Activated naive CD4-positive, alpha-beta T cell (primary cell): ENCODE measurements around the gene TGFBR3L.
A peak's percentile ranks its signal among the peaks of the same experiment; 100 is the strongest.
"Not testable (repeated sequence)": the region's sequence is repeated elsewhere in the genome, so short reads cannot be mapped to it uniquely, and the experiment has no call there.

Source experiments
- DNase-seq, 4 experiments: peaks; one replicate each; lab custom pipeline; 2025; lab: John Stamatoyannopoulos, UW

Gene TGFBR3L

GRCh38 chr19:7879836-7880235, 34.8 kb upstream of the TGFBR3L start:
- DNase-seq: no peak

GRCh38 chr19:7881910-7882309, 32.7 kb upstream of the TGFBR3L start:
- no peak for DNase-seq

- DNase-seq: no peak
These were observed 31.5 kb upstream of the TGFBR3L start for GRCh38 chr19:7883105-7883504.

- DNase-seq: no peak
These were observed 30.6 kb upstream of the TGFBR3L start for GRCh38 chr19:7883796-7884570.

GRCh38 chr19:7885818-7886217, 28.8 kb upstream of the TGFBR3L start:
- DNase-seq: no peak

DNA sequence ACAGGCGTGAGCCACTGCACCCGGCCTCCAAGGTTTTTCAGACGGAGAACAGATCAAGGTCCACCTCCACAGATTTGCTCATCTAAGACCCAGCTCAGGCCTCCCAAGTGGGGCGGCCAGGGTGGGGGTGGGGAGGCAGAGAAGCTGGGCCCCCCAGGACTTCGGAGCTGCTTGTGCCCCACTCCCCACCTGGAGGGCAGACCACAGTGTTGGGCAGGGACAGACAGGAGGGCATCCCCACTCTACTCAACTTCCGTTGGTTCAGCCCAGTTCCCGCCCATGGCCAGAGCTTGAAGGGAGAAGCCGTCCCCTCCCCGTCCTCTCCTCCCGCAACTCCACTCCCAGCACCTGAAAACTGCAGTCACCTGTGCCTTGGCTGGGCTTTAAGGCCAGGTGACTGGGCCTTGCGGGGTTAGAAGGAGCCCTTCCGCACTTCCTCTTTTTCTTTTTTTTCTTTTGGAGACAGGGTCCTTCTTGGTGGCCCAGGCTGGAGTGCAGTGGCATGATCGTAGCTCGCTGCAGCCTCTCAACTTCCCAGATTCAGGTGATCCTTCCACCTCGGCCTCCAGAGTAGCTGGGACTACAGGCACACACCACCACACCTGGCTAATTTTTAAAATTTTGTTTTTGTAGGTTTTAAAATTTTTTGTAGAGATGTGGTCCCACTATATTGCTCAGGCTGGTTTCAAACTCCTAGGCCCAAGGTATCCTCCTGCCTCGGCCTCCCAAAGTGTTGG, 27.1 kb upstream of the TGFBR3L start:
- DNase-seq: no peak

- peak in 1 of 4 experiments; percentile 30 for DNase-seq
These were observed 26.3 kb upstream of the TGFBR3L start, which contains the start of gene LRRC8E for GRCh38 chr19:7888145-7888825. Gene LRRC8E, plus strand, starts transcription at chr19:7888510. Its CDS starts 7,094 bp downstream, at chr19:7895604.

- no peak for DNase-seq
These were observed 25.8 kb upstream of the TGFBR3L start for GRCh38 chr19:7888826-7889217.

- DNase-seq: not testable (repeated sequence)
These were observed 21.1 kb upstream of the TGFBR3L start for GRCh38 chr19:7893362-7894101.

DNA sequence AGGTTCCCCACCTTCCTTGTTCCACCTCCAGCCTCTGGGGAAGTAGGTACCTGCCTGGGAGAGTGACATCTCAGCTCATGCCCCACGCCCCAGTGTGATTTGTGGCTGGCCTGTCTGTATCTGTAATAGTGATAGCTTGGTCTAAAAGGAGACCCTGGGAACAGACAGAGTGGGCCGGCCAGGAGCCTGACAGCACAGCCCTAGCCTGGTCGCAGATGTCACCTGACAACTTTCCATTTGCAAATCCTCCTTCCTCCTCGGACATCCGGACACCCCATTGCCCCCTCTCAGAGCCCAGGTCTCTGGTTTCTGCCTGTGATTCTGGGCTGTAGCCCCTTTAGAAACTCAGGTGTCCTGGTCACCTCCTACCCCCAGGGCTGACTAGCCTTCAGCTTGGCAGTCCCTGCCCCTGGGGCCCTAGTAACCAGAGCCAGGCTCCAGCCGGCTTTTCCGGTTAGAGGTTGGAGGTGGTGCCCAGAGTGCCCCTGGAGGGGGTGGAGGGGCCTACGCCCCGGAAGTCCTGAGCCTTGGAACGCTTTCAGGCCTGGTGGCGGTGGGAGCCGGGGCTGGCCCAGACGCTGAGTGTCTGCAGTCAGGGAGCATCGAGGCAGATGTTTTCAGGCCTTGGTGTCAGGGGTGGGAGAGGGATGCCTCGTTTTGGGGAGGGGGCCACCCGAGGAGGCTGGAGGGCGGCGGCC, 19.9 kb upstream of the TGFBR3L start:
- DNase-seq: no peak

DNA sequence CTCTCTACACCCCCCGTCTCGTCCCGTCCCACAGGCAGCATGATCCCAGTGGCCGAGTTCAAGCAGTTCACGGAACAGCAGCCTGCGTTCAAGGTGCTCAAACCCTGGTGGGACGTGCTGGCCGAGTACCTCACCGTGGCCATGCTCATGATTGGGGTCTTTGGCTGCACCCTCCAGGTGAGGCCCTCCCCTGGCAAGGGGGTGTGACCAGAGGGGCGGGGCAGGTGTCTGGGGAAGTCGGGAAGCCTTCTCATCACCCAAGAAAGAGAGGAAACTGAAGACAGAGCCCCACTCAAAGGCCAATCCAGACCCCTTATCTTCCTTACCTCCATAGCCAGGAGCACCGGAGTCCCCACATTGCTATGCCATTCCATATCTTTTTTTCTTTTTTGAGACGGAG, 19.1 kb upstream of the TGFBR3L start:
- DNase-seq: no peak

DNA sequence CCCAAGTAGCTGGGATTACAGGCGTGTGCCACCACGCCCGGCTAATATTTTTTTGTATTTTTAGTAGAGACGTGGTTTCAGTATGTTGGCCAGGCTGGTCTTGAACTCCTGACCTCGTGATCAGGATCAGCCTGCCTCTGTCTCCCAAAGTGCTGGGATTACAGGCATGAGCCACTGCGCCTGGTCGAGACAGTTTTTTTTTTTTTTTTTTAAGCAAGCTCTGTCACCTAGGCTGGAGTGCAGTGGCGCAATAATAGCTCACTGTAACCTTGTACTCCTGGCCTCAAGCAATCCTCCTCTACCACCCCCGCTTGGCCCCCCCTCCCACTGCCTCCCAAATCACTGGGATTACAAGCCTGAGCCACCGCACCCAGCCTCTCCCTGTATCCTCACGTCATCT, 17.3 kb upstream of the TGFBR3L start:
- DNase-seq: no peak

GRCh38 chr19:7898967-7899366, 15.7 kb upstream of the TGFBR3L start:
- no peak for DNase-seq

DNA sequence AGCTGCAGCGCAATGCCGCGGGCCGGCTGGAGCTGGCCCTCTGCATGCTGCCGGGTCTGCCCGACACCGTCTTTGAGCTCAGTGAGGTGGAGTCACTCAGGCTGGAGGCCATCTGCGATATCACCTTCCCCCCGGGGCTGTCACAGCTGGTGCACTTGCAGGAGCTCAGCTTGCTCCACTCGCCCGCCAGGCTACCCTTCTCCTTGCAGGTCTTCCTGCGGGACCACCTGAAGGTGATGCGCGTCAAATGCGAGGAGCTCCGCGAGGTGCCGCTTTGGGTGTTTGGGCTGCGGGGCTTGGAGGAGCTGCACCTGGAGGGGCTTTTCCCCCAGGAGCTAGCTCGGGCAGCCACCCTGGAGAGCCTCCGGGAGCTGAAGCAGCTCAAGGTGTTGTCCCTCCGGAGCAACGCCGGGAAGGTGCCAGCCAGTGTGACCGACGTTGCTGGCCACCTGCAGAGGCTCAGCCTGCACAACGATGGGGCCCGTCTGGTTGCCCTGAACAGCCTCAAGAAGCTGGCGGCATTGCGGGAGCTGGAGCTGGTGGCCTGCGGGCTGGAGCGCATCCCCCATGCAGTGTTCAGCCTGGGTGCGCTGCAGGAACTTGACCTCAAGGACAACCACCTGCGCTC, 14.8 kb upstream of the TGFBR3L start:
- DNase-seq: no peak

DNA sequence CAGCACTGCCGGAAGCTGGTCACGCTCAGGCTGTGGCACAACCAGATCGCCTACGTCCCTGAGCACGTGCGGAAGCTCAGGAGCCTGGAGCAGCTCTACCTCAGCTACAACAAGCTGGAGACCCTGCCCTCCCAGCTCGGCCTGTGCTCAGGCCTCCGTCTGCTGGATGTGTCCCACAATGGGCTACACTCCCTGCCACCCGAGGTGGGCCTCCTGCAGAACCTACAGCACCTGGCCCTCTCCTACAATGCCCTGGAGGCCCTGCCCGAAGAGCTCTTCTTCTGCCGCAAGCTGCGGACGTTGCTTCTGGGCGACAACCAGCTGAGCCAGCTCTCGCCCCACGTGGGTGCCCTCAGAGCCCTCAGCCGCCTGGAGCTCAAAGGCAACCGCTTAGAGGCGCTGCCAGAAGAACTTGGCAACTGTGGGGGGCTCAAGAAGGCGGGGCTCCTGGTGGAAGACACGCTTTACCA, 14.2 kb upstream of the TGFBR3L start:
- no peak for DNase-seq

DNA sequence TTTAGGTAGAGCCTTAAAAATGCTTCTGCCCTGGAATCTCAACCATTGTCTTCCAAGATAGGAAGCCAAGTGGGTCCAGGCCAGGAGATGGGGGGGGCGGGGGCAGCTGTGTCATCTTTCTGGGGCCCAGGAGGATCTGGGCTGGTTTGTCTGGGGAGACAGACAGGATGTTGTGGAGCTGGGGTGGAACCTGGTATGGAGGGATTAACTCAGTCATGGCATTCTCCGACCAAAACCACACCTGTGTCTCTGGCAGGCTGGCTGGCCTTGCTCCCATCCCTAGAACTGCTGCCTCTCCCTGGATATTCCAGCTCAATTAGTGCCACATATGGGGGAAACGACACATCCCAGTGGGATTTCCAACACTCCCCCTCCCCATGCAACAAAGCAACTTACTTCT, 13.7 kb upstream of the TGFBR3L start:
- DNase-seq: no peak

GRCh38 chr19:7901337-7901736, 13.3 kb upstream of the TGFBR3L start:
- no peak for DNase-seq

- no peak for DNase-seq
These were observed 11.8 kb upstream of the TGFBR3L start for GRCh38 chr19:7902796-7903243.

GRCh38 chr19:7903244-7904073, 11.2 kb upstream of the TGFBR3L start, which contains the start of gene MAP2K7:
Gene MAP2K7, plus strand, starts transcription at chr19:7903877. Its CDS starts 68 bp downstream, at chr19:7903945.
- peak; percentile 100 for DNase-seq
